NT2/D1 (cell line): ENCODE results near the gene DYNLRB2.

Source experiments
- SUZ12 ChIP-seq: IDR thresholded peaks from 2 replicates; pipeline ENCODE4 v1.6.1; 2011; ENCODE audit not compliant: insufficient read length, insufficient read depth; ENCODE audit errors: extremely low read depth
- YY1 ChIP-seq: IDR thresholded peaks from 2 replicates; pipeline ENCODE4 v1.6.1; 2011; ENCODE audit not compliant: insufficient read length, insufficient read depth
- ZNF274 ChIP-seq: IDR thresholded peaks from 2 replicates; pipeline ENCODE4 v1.6.1; 2011; ENCODE audit warnings: mild to moderate bottlenecking, low read depth, low read length

GRCh38 chr16:80570106-80570478 is 29.3 kb downstream of the DYNLRB2 start:
- TF ChIP-seq YY1 (no peak), ZNF274 (no peak), SUZ12 (no peak)
